Testis (tissue), 3 donors: ENCODE measurements around the gene AGBL4. TPM values are rescaled to one million over a fixed set of nuclear protein-coding genes. Genes with fewer than 3 reads are reported as not detected.
A peak's percentile ranks its signal among the peaks of the same experiment; 100 is the strongest.

Experiments
- DNase-seq: peaks from one replicate; pipeline ENCODE4 v3.0.0-alpha.2; 2019
- H3K27ac ChIP-seq, 2 donors: fragments of 200-600 bp; sonication (generic); one replicate each; pipeline ENCODE4 v1.5.1; 2019
- H3K27me3 ChIP-seq: fragments of 200-600 bp; sonication (generic); one replicate; pipeline ENCODE4 v1.5.1; 2019
- H3K36me3 ChIP-seq: fragments of 200-600 bp; sonication (generic); one replicate; pipeline ENCODE4 v1.5.1; 2017; ENCODE audit warnings: low read depth; ENCODE audit errors: missing control alignments
- H3K4me1 ChIP-seq: fragments of 200-600 bp; sonication (generic); one replicate; pipeline ENCODE4 v1.5.1; 2019
- H3K4me3 ChIP-seq, 2 donors: fragments of 200-600 bp; sonication (generic); one replicate each; pipeline ENCODE4 v1.5.1; 2017 to 2019
- H3K9me3 ChIP-seq: fragments of 200-600 bp; sonication (generic); one replicate; pipeline ENCODE4 v1.5.1; 2017
- POLR2A ChIP-seq: fragments of 450-650 bp; IDR thresholded peaks from one replicate; pipeline ENCODE4 v1.6.1; 2017; ENCODE audit warnings: antibody characterized with exemption, mild to moderate bottlenecking, moderate library complexity
- WGBS, 2 donors: methylation state at CpG; one replicate each; pipeline ENCODE4 v1.1.5; 2018; 5-methylcytosine and 5-hydroxymethylcytosine counted together
- intact Hi-C: fragments of 100-400 bp; cut with DNase I; formaldehyde crosslinking; loops from one replicate; pipeline ENCODE4 v1.15.1; 2023; ENCODE audit warnings: low total_unique reads
- polyA plus RNA-seq: library from polyadenylated mRNA; stranded (reverse); fragments of 350-450 nt; fragmentation: Illumina TruSeq; extraction: RNeasy Lipid Tissue Mini Kit (QIAGEN cat#74804); gene quantifications from one replicate; pipeline ENCODE4 v1.2.3, GENCODE V29; 2014; ENCODE audit warnings: low read depth, low replicate concordance; ENCODE audit not compliant: insufficient read depth
- total RNA-seq, 2 donors: library from RNA; depleted of rRNA; stranded (reverse); fragments of >200 nt; gene quantifications; one replicate each; pipeline ENCODE4 v1.2.3, GENCODE V29; 2016
- TF ChIP-seq, protein P1 (sequence below), 3 experiments: fragments of 450-650 bp in 2 of 3; fragments of 200-600 bp in 1 of 3; sonication (generic) in 1 of 3; IDR thresholded peaks; one replicate each; pipeline ENCODE4 v1.5.1; 2016 to 2019; ENCODE audit warnings: antibody characterized with exemption in 3 of 3, mild to moderate bottlenecking in 2 of 3, moderate library complexity in 1 of 3

The AGBL4 gene
- total and polyA plus RNA-seq, 3 donors from 2014 or later: 3.3 to 6.9 (median 5.8) TPM

DNA sequence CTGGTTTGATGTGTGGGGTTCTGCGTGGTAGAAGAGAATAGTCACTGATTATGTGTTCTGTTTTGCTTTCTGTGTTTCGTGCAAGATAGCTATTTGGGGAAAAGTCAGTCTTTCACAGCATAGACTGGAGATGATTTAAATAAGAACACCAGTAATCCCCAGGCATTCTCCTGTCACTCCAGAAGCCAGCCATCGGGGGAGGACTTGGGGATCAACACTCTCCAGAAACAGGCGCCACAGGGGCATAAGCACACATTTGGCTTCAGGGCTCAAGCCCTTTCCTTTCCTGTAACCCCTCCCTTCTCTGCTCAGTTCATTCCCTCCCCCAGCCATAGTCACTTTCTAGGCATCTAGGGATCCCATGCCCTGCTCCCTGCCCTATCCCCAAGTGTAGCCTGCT, 1149.8 kb downstream of the AGBL4 start:
- TF ChIP-seq, protein P1, sequence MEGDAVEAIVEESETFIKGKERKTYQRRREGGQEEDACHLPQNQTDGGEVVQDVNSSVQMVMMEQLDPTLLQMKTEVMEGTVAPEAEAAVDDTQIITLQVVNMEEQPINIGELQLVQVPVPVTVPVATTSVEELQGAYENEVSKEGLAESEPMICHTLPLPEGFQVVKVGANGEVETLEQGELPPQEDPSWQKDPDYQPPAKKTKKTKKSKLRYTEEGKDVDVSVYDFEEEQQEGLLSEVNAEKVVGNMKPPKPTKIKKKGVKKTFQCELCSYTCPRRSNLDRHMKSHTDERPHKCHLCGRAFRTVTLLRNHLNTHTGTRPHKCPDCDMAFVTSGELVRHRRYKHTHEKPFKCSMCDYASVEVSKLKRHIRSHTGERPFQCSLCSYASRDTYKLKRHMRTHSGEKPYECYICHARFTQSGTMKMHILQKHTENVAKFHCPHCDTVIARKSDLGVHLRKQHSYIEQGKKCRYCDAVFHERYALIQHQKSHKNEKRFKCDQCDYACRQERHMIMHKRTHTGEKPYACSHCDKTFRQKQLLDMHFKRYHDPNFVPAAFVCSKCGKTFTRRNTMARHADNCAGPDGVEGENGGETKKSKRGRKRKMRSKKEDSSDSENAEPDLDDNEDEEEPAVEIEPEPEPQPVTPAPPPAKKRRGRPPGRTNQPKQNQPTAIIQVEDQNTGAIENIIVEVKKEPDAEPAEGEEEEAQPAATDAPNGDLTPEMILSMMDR (IDR thresholded peaks at IDR 0.05): no peak
- TF ChIP-seq POLR2A: no peak
- intact Hi-C loops: no loop called here

DNA sequence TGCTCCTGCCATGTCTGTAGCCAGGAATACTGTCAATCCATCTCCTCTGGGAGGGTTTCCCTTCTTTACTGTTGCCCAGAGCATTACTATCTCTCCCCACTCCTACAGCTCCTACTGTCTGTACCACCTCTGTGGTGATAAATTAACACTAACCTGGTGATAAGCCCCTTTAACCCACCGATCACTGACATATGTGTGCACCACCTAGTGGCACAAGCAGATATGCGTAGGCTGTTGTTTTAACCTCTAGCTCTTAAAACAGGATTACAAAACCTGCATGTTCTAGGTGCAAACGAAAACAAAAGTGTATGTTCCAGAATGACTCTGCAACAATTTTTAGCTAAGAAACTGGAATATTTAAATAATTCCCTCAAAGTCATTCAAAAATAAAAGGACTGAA, 1153.2 kb downstream of the AGBL4 start:
- H3K4me3 ChIP-seq: no peak overlapping the region
- no peak overlapping the region for H3K27ac ChIP-seq
- peak; percentile 19 for DNase-seq
- no peaks in the 10 kb centered on the region for H3K4me1 ChIP-seq
- no peak for TF ChIP-seq POLR2A
- TF ChIP-seq, protein P1 (IDR thresholded peaks at IDR 0.05): peak in 2 of 3 experiments; percentile 21 to 35
- no peaks in the 10 kb centered on the region for H3K27me3 ChIP-seq
- intact Hi-C loops: no loop called here
- no peaks in the 10 kb centered on the region for H3K9me3 ChIP-seq
- WGBS, 2 donors: 63 to 71% methylated on average over 3 of the region's 3 CpGs
- no peaks in the 10 kb centered on the region for H3K36me3 ChIP-seq

More for the DNA sequence above, 1149.8 kb downstream of the AGBL4 start:
- no peak for DNase-seq
- Histone ChIP-seq H3K27ac (no peak overlapping the region), H3K4me1 (no peaks in the 10 kb centered on the region), H3K9me3 (no peaks in the 10 kb centered on the region), H3K4me3 (no peak overlapping the region), H3K27me3 (no peaks in the 10 kb centered on the region), H3K36me3 (no peaks in the 10 kb centered on the region)
- WGBS, 2 donors: 63 to 74% methylated on average over 4 of the region's 4 CpGs

DNA sequence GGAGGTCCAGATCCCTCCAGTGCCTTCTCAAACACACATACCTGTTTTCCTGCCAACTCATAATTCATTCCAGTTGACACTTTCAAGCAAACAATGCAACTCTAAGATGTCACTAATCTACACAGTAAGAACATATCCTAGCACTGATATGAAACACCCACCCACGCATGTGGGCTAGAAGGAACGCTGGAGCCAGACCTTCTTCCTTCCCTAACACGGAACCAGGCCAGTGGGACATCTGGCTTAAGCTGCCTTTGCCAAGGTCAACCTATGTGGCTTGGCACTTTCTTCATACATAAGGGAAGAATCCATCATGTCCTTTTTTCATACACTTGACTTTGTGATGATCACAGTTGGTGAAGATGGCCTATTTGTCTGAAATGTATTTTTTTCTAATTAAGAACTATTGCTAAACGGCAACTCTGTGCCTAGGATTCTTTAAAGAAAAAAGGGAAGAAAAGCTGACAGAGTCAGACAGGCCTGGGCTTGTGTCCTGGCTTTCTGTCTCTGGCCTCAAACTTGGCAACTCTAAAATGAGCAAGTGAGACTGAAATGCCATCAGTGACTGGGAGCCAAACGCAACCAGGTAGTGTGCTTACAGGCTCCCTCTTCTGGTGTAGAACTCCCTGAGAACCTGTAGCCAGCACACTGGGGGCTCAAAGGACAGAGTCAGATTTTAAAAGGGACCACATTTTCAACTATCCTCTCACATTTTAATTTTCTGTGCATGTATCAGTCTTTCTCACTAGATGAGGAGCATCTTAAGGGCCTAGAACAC, 1154.4 kb downstream of the AGBL4 start:
- WGBS, 2 donors: 46 to 57% methylated on average over 5 of the region's 5 CpGs
- H3K27me3 ChIP-seq: no peaks in the 10 kb centered on the region
- no peak for DNase-seq
- H3K9me3 ChIP-seq: no peaks in the 10 kb centered on the region
- no peak overlapping the region for H3K27ac ChIP-seq
- H3K36me3 ChIP-seq: no peaks in the 10 kb centered on the region
- TF ChIP-seq, protein P1 (IDR thresholded peaks at IDR 0.05): no peak
- TF ChIP-seq POLR2A: no peak
- no peaks in the 10 kb centered on the region for H3K4me1 ChIP-seq
- H3K4me3 ChIP-seq: no peak overlapping the region
- intact Hi-C loops: no loop called here

DNA sequence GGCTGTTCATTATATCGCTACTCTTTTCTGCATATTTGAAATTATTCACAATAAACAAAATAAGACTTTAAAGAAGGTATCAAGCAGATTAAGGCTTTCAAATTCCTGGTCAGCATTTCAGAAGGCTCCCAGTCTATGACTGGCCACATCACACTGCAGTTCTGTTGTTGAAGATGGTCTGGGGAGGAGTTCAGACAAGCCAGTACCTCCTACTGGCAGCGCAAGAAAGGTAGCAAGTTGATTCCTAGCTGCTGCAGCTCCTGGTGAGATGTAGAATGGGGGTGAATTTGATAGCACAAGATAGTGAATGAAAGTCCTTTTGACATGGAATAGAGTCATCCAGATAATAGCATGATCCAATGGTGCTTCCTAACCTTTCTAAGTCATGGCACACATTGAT, 1158.8 kb downstream of the AGBL4 start:
- no peaks in the 10 kb centered on the region for H3K27me3 ChIP-seq
- DNase-seq: no peak
- no peak overlapping the region for H3K27ac ChIP-seq
- H3K4me3 ChIP-seq: no peak overlapping the region
- 48 to 92% methylated on average over 1 to 2 of the region's 2 CpGs for WGBS, 2 donors
- H3K9me3 ChIP-seq: no peaks in the 10 kb centered on the region
- H3K36me3 ChIP-seq: no peaks in the 10 kb centered on the region
- no peaks in the 10 kb centered on the region for H3K4me1 ChIP-seq
- TF ChIP-seq, protein P1 (IDR thresholded peaks at IDR 0.05): no peak
- TF ChIP-seq POLR2A: no peak
- intact Hi-C loops: no loop called here

DNA sequence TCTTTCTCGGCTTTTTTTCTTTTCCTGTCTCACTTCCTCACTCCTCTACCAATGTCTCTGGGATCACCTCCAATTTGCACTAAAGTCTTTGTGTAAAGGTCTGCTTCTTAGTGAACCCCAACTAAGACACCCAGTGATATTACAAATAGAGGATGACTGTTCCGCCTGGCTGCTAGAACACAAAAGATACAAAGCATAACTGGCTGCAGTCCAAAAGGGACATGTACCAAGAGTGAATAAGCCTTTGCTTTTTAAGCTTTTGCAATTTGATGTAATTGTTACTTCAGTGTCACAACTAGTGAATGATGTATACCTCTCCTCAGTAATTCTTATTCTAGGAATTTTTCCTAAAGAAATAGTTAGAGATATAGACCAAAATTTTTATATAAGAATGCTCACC, 1164.3 kb downstream of the AGBL4 start:
- Histone ChIP-seq H3K36me3 (no peaks in the 10 kb centered on the region), H3K4me1 (no peaks in the 10 kb centered on the region), H3K27me3 (no peaks in the 10 kb centered on the region), H3K9me3 (no peaks in the 10 kb centered on the region), H3K27ac (no peak overlapping the region), H3K4me3 (no peak overlapping the region)
- WGBS, 2 donors: 14 to 22% methylated on average over 2 of the region's 2 CpGs
- no peak for DNase-seq
- TF ChIP-seq POLR2A: no peak
- TF ChIP-seq, protein P1 (IDR thresholded peaks at IDR 0.05): no peak
- intact Hi-C loops: no loop called here
